ENCODE measurements around the gene NCKAP5. TPM values are rescaled to one million over a fixed set of nuclear protein-coding genes. Genes with fewer than 3 reads are reported as not detected.

The NCKAP5 gene
- total and polyA plus RNA-seq, 10 donors, result 0.39 to 6.0 (median 3.3) TPM

GRCh38 chr2:133416736-133417135, 151.5 kb downstream of the NCKAP5 start:
- Histone ChIP-seq H3K9me3 (no peaks in the 10 kb centered on the region), H3K4me3 (no peak overlapping the region), H3K27me3 (replicated peaks in 1 of 7) (no peaks in the 10 kb centered on the region), H3K36me3 (no peaks in the 10 kb centered on the region), H3K27ac (no peak overlapping the region), H3K4me1 (no peaks in the 10 kb centered on the region)
- TF ChIP-seq POLR2A (IDR thresholded peaks at IDR 0.05), result no peak
- no peak for DNase-seq
- intact Hi-C loops (cut with DNase I; ENCODE audit: low total_unique reads), result no loop called here
- 76 to 80% (median 79%) methylated on average over 4 of the region's 4 CpGs for WGBS, 5 donors

- no peak for TF ChIP-seq POLR2A (IDR thresholded peaks at IDR 0.05)
- TF ChIP-seq CTCF (IDR thresholded peaks at IDR 0.05 in 8 of 11, conservative IDR thresholded peaks at IDR 0.05 in 3 of 11), result no peak
- TF ChIP-seq POLR2AphosphoS5 (IDR thresholded peaks at IDR 0.05), result no peak
- WGBS, 5 donors, result 70 to 91% (median 78%) methylated on average over 2 of the region's 2 CpGs
Observed at GRCh38 chr2:133416146-133416545, 152.1 kb downstream of the NCKAP5 start.

GRCh38 chr2:133415210-133415876, 152.9 kb downstream of the NCKAP5 start:
- 48 to 81% (median 65%) methylated on average over 3 of the region's 3 CpGs for WGBS, 5 donors
- Histone ChIP-seq H3K27me3 (replicated peaks in 1 of 7) (no peaks in the 10 kb centered on the region), H3K4me1 (no peaks in the 10 kb centered on the region), H3K36me3 (no peaks in the 10 kb centered on the region), H3K27ac (no peak overlapping the region), H3K9me3 (no peaks in the 10 kb centered on the region), H3K4me3 (no peak overlapping the region)
- TF ChIP-seq POLR2A (IDR thresholded peaks at IDR 0.05) (no peak), POLR2AphosphoS5 (IDR thresholded peaks at IDR 0.05) (no peak)
- intact Hi-C loops (cut with DNase I; ENCODE audit: low total_unique reads), result no loop called here
- DNase-seq, result no peak

More at GRCh38 chr2:133416146-133416545, 152.1 kb downstream of the NCKAP5 start:
- Histone ChIP-seq H3K27me3 (replicated peaks in 1 of 7) (no peaks in the 10 kb centered on the region), H3K9me3 (no peaks in the 10 kb centered on the region), H3K4me1 (no peaks in the 10 kb centered on the region), H3K27ac (no peak overlapping the region), H3K4me3 (no peak overlapping the region), H3K36me3 (no peaks in the 10 kb centered on the region)
- intact Hi-C loops (cut with DNase I; ENCODE audit: low total_unique reads), result no loop called here
- no peak for DNase-seq

DNA sequence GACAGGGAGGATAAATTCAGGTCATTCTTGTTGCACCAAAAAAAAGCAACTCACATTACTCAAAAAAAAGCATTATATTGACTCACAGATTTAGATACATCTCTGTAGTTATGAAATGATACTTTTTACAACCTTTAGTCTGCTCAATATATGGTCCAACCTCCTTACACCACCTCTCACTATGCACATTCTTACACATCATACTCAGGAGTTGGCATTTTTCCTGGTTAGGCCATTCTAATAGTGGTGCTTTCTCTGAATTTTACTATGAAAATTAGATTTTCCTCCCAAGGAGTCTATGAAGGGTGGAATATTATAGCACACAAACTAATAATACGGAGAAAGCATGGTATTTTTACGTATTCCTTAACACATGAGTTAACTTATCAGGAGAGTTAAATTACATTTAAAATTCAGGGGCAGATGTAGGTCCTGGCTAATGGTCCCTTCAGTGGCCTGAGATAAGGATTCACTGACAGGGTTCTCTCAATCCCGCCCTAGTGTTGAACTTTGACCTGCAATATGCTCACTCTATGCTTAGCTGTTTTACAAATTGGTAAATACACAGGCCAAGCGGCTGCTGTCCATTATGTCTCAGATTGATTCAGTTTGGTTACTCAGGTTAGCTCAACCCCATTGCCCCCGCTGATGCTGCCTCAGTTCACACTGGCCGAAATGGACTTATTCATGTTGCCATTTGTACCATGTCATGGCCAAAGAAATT, 153.6 kb downstream of the NCKAP5 start:
- no peak for TF ChIP-seq POLR2AphosphoS5 (IDR thresholded peaks at IDR 0.05)
- TF ChIP-seq POLR2A (IDR thresholded peaks at IDR 0.05), result no peak
- TF ChIP-seq CTCF (IDR thresholded peaks at IDR 0.05 in 8 of 11, conservative IDR thresholded peaks at IDR 0.05 in 3 of 11), result no peak
- DNase-seq, result no peak
- Histone ChIP-seq H3K36me3 (no peaks in the 10 kb centered on the region), H3K27me3 (replicated peaks in 1 of 7) (no peaks in the 10 kb centered on the region), H3K4me3 (no peak overlapping the region), H3K4me1 (no peaks in the 10 kb centered on the region), H3K9me3 (no peaks in the 10 kb centered on the region), H3K27ac (no peak overlapping the region)
- WGBS, 5 donors, result 79 to 91% (median 81%) methylated on average over 6 of the region's 6 CpGs
- intact Hi-C loops (cut with DNase I; ENCODE audit: low total_unique reads), result no loop called here

DNA sequence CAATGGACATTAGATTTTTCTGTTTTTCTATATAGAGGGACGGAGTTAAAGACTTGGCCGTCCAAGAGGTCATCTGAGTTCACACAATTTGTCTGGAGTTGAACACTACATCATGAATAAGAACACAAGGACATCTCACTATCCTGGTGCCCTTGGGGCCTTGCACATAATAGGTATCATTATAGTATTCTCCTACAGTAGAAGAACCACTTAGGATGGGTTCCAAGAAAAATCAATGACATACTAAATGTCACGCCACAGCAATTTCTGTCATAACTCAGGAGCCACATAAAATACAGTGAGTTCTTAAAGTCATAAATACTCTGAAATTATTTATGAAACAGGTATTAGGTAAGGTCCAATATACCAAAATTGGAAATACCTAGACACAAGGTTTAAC, 154.4 kb downstream of the NCKAP5 start:
- no peak for DNase-seq
- TF ChIP-seq POLR2AphosphoS5 (IDR thresholded peaks at IDR 0.05), result no peak
- no peak for TF ChIP-seq CTCF (IDR thresholded peaks at IDR 0.05 in 8 of 11, conservative IDR thresholded peaks at IDR 0.05 in 3 of 11)
- TF ChIP-seq POLR2A (IDR thresholded peaks at IDR 0.05), result no peak
- intact Hi-C loops (cut with DNase I; ENCODE audit: low total_unique reads), result no loop called here
- Histone ChIP-seq H3K4me1 (no peaks in the 10 kb centered on the region), H3K27me3 (replicated peaks in 1 of 7) (no peaks in the 10 kb centered on the region), H3K9me3 (no peaks in the 10 kb centered on the region), H3K36me3 (no peaks in the 10 kb centered on the region), H3K27ac (no peak overlapping the region), H3K4me3 (no peak overlapping the region)
- WGBS, 5 donors, result 86 to 95% (median 93%) methylated on average over 3 of the region's 3 CpGs

All from spleen (tissue), 11 donors.